A673 (cell line): ENCODE data around the gene OR6P1. TPM values are rescaled to one million over a fixed set of nuclear protein-coding genes. Genes with fewer than 3 reads are reported as not detected.

Experiments used
- BruUV-seq: library from RNA; stranded (reverse); fragments of 400-500 nt; replicated peaks from 2 replicates; lab custom pipeline; 2021; lab: Mats Ljungman, UMichigan
- CTCF ChIA-PET: fragments of 300-600 bp; sonication (Branson Sonifier 250); formaldehyde crosslinking; loops from one replicate; lab custom pipeline; 2022; ENCODE audit warnings: antibody characterized with exemption; lab: Charles Lee
- POLR2A ChIA-PET: fragments of 300-600 bp; sonication (Branson Sonifier 250); formaldehyde crosslinking; loops from one replicate; lab custom pipeline; 2022; ENCODE audit warnings: antibody characterized with exemption; ENCODE audit not compliant: low non-redundant PET; lab: Charles Lee
- DNase-seq: peaks from one replicate; pipeline ENCODE4 v3.0.0-alpha.2; 2015; ENCODE audit warnings: low spot score
- H3K27ac ChIP-seq: fragments of 200-600 bp; sonication (generic); 2 replicates; pipeline ENCODE4 v1.5.1; 2016; ENCODE audit warnings: mixed run types, low read depth, mild to moderate bottlenecking, mixed read lengths, antibody characterized with exemption, low read length; ENCODE audit not compliant: poor library complexity, severe bottlenecking
- H3K27me3 ChIP-seq: fragments of 200-600 bp; sonication (generic); replicated peaks from 2 replicates; pipeline ENCODE4 v1.6.1; 2017; ENCODE audit warnings: mixed run types, low read depth, mild to moderate bottlenecking, mixed read lengths, antibody characterized with exemption, low read length; ENCODE audit not compliant: insufficient read depth, poor library complexity
- H3K36me3 ChIP-seq: fragments of 200-600 bp; sonication (generic); 2 replicates; pipeline ENCODE4 v1.6.1; 2016; ENCODE audit warnings: mixed run types, mild to moderate bottlenecking, mixed read lengths, antibody characterized with exemption, low read length; ENCODE audit not compliant: insufficient read depth, poor library complexity, severe bottlenecking
- H3K4me1 ChIP-seq: fragments of 200-600 bp; sonication (generic); 2 replicates; pipeline ENCODE4 v1.6.1; 2017; ENCODE audit warnings: mixed run types, mild to moderate bottlenecking, mixed read lengths, antibody characterized with exemption, low read length; ENCODE audit not compliant: insufficient read depth, poor library complexity, severe bottlenecking
- H3K4me3 ChIP-seq: fragments of 200-600 bp; sonication (generic); 2 replicates; pipeline ENCODE4 v1.5.1; 2016; ENCODE audit warnings: low read depth, mixed run types, mild to moderate bottlenecking, mixed read lengths, low read length; ENCODE audit not compliant: poor library complexity, severe bottlenecking
- H3K9me3 ChIP-seq: fragments of 200-600 bp; sonication (generic); 2 replicates; pipeline ENCODE4 v1.6.1; 2016; ENCODE audit warnings: mixed run types, low read depth, mild to moderate bottlenecking, mixed read lengths, antibody characterized with exemption, low read length; ENCODE audit not compliant: poor library complexity, severe bottlenecking
- CTCF ChIP-seq: fragments of 300-800, 200-600 bp; sonication (generic); conservative IDR thresholded peaks from 2 replicates; pipeline ENCODE4 v1.5.1; 2017; ENCODE audit warnings: low read depth, mild to moderate bottlenecking, antibody characterized with exemption, low read length, moderate library complexity, mixed read lengths
- EZH2 ChIP-seq: fragments of 200-600 bp; sonication (generic); IDR thresholded peaks from 2 replicates; pipeline ENCODE4 v1.6.1; 2017; ENCODE audit warnings: borderline replicate concordance, low read depth, mild to moderate bottlenecking, mixed read lengths, antibody characterized with exemption, low read length; ENCODE audit not compliant: poor library complexity, severe bottlenecking
- intact Hi-C: fragments of 100-400 bp; cut with micrococcal nuclease; formaldehyde crosslinking; loops from one replicate; pipeline ENCODE4 v1.10.0; 2022; ENCODE audit not compliant: unreplicated experiment
- total RNA-seq: library from RNA; stranded (reverse); gene quantifications from 2 replicates; pipeline ENCODE4 v1.2.3, GENCODE V29; 2021

The OR6P1 gene
- total RNA-seq, 1 experiment from 2014 or later, result not detected

- ChIA-PET CTCF (no interaction called here), POLR2A (interaction anchor here (0.5 kb wide), 1 partner anchor 1228 kb away, joined by 3 read pairs; no protein-coding TSS in a partner anchor)
- Histone ChIP-seq H3K27me3 (no peaks in the 10 kb centered on the region), H3K36me3 (no peaks in the 10 kb centered on the region), H3K27ac (no peak overlapping the region), H3K4me3 (no peak overlapping the region), H3K9me3 (no peaks in the 10 kb centered on the region), H3K4me1 (no peaks in the 10 kb centered on the region)
- DNase-seq, result no peak
- no TSS peak for BruUV-seq
- intact Hi-C loops, result no loop called here
- no peak for TF ChIP-seq EZH2
- no peak for TF ChIP-seq CTCF
These were observed 7.2 kb upstream of the OR6P1 start for GRCh38 chr1:158577561-158577960.

- intact Hi-C loops, result no loop called here
- Histone ChIP-seq H3K4me1 (no peaks in the 10 kb centered on the region), H3K27ac (no peak overlapping the region), H3K27me3 (peaks cover 6% of the 10 kb centered on the region), H3K4me3 (no peak overlapping the region), H3K9me3 (no peaks in the 10 kb centered on the region), H3K36me3 (no peaks in the 10 kb centered on the region)
- ChIA-PET POLR2A (no interaction called here), CTCF (no interaction called here)
- TF ChIP-seq CTCF (no peak), EZH2 (no peak)
- BruUV-seq, result no TSS peak
- no peak for DNase-seq
These were observed 1.8 kb upstream of the OR6P1 start for GRCh38 chr1:158572226-158572625.

- intact Hi-C loops, result no loop called here
- ChIA-PET CTCF (no interaction called here), POLR2A (no interaction called here)
- H3K27ac ChIP-seq, result no peak overlapping the region
- H3K9me3 ChIP-seq, result no peaks in the 10 kb centered on the region
- no peak overlapping the region for H3K4me3 ChIP-seq
- DNase-seq, result no peak
- H3K36me3 ChIP-seq, result no peaks in the 10 kb centered on the region
- no peaks in the 10 kb centered on the region for H3K4me1 ChIP-seq
- peaks cover 5% of the 10 kb centered on the region for H3K27me3 ChIP-seq
- BruUV-seq, result no TSS peak
- no peak for TF ChIP-seq CTCF
- TF ChIP-seq EZH2, result no peak
These were observed 5.8 kb downstream of the OR6P1 start for GRCh38 chr1:158564608-158565007.
